HS-5 (cell line): Measurements from ENCODE around the gene KCNJ12.

ENCODE experiments used
- DNase-seq: peaks from one replicate; pipeline ENCODE4 v3.0.0-alpha.2; 2012; ENCODE audit warnings: low read depth

The KCNJ12 gene

GRCh38 chr17:21368545-21369246, 7.5 kb upstream of the KCNJ12 start:
- DNase-seq: no peak

- DNase-seq: no peak
These were observed 6.8 kb upstream of the KCNJ12 start for GRCh38 chr17:21369395-21369794.

GRCh38 chr17:21370430-21370829, 5.7 kb upstream of the KCNJ12 start:
- no peak for DNase-seq

DNA sequence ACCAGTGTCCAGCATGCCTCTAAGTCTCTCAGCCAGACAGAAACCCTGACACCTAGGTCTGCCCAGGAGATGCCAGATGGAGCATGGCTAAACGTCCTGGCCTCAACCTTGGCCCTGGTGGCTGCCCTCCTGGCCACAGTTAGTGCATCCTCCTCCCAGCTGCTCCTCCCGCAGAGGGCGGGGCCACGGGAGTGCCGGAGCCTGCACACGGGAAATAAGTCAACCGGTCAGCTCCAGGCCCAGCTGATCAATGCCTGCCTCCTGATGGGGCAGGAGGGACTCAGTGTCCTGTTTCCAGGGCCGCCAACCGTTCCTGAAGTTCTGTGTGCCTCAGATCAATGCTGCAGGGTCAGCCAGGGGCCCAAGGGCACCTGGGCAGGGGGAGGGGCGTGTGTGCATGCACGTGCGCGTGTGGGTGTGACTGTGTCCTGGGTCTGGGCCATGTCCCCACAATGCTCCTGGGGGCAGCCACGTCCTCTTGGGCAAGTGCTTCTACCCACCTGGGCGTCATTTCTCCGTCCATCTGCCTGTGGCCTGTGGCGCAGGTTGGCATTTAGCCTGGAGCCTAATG, 4.6 kb upstream of the KCNJ12 start:
- DNase-seq: no peak

GRCh38 chr17:21372256-21372954, 3.8 kb upstream of the KCNJ12 start:
- DNase-seq: no peak

- DNase-seq: no peak
These were observed 3.1 kb upstream of the KCNJ12 start for GRCh38 chr17:21373036-21373435.

DNA sequence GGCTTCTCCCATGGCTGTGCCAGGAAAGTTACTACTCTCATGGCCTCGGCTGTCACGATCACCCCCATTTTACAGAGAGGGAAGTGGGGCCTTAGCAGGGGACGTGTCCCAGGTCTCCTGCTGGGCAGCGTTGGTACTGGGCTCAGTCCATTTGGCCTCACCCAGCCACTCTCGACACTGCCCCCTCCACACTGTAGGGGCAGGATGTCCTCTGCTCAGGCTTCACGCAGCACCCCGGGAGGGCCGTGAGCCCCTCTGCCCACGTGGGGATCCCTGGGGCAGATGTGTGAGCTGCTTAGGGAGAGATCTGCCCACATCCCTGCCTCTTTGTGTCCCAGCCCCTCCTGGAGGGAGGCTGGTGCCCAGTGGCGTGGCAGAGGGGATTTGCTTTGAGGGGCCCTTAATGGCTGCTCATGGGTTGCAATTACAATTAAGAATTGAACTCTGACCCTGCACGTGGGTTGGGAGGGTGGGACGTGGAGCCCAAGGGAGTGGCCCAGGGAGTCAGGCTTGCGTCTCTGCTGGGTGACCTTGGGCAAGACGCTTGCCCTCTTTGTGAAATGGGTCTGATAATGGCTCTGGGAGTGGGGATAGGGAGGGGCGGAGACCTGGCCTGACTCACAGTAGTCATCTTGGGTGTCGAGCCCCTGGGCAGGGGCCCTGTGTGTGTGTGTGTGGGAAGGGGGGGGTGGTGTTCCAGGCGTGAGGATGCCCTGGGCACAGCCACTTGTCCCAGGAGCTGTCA, 2.3 kb upstream of the KCNJ12 start:
- DNase-seq: no peak

DNA sequence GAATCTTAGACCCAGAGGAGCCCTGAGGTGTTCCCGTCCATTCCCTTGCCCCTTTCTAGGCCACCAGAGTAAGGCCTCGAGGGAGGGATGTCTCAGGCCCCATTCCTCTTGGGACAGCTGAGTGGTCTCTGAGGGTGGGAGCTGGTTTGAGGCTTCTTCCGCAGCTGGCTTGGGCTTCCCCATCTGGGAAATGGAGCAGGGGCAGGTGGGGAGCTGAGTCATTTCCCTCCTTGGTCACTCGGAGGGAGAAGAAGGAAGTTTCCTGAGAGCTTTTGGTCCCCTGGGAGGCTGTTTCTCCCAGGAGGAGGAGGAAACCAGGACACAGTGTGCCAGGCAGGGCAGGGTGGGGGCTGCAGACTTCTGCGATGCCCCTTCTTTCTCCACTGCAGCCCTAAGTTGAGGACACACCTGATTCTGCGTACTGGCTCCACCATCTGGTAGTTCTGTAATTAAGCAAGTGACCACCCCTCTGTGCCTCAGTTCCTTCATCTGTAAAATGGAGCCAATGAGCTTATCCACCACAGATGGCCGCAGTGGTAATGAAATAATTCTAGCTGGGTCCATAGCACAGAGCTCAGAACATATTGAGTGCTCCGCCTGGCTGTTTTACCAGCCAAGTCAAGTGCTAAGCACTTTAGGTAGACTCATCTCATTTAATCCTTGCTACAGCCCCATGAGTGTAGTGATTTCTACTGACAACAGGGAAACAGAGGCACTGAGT, 1.6 kb upstream of the KCNJ12 start:
- no peak for DNase-seq

GRCh38 chr17:21375162-21375560, 996 bp upstream of the KCNJ12 start:
- no peak for DNase-seq

- no peak for DNase-seq
These were observed 438 bp upstream of the KCNJ12 start for GRCh38 chr17:21375757-21376080.

- DNase-seq: no peak
These were observed 868 bp downstream of the KCNJ12 start for GRCh38 chr17:21376759-21377690.

DNA sequence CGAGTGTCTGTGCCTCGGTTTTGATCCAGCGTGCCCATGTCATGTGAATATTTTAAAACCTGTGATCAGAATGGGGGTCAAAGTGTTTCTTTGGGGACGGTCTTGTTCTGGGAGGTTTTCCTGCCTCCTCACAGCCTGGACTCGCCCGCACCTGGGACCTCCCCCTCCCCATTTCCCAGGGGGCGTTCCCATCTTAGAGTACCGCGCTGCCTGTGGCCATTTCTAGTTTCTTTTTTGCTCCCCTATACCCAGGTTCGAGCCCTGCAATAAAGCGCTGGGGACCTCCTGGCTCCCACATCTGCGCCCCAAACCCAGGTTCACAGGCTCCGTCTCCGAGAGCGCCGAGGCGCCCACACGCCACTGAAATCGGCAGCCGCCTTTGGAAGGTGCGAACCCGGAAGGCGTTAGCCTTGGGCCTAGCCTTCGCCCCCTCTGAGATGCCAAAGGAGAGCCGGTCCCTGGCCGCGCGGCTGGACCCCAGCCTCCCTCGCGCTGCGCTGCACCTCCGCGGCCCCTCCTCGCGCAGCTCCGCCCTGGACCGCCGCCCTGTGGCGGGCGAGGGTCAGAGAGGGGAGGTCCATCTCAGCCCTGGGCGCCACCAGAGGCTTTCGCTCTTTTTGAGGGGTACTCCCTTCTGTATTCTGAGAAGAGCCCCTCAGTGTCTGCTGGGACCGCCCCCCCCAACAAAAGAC, 1.7 kb downstream of the KCNJ12 start:
- no peak for DNase-seq

- DNase-seq: no peak
These were observed 2.4 kb downstream of the KCNJ12 start for GRCh38 chr17:21378553-21378952.

DNA sequence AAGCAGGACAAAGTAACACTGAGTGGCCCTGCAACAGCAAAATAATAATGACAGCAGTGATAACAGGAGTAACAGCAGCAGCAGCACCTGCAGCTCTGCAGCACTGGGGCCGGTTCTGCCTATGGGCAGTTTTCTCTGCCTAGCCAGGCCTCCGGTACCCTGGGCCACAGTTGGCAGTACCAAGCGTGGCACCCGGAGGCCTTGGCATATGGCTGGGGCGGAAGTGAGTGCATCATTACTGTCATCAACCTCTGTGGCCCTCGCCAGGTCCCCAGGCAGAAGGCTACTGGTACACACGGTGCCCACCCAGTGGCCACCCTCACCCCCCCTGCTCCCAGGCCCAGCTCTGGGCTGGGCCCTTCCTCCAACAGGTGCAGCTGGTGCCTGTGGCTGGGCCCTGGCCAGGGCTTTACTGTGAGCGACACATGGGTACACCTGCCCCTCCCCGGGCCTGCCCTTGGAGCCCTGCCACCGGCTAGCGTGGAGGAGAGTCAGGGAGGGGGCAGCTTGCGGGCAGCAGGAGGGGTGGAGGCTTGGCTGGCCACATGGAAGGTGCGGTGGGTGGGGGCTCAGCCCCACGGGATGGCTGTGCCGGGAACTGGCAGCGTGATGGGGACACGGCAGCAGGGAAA, 3.0 kb downstream of the KCNJ12 start:
- no peak for DNase-seq

- no peak for DNase-seq
These were observed 4.5 kb downstream of the KCNJ12 start for GRCh38 chr17:21380659-21381058.

- DNase-seq: no peak
These were observed 5.0 kb downstream of the KCNJ12 start for GRCh38 chr17:21381076-21381706.

DNA sequence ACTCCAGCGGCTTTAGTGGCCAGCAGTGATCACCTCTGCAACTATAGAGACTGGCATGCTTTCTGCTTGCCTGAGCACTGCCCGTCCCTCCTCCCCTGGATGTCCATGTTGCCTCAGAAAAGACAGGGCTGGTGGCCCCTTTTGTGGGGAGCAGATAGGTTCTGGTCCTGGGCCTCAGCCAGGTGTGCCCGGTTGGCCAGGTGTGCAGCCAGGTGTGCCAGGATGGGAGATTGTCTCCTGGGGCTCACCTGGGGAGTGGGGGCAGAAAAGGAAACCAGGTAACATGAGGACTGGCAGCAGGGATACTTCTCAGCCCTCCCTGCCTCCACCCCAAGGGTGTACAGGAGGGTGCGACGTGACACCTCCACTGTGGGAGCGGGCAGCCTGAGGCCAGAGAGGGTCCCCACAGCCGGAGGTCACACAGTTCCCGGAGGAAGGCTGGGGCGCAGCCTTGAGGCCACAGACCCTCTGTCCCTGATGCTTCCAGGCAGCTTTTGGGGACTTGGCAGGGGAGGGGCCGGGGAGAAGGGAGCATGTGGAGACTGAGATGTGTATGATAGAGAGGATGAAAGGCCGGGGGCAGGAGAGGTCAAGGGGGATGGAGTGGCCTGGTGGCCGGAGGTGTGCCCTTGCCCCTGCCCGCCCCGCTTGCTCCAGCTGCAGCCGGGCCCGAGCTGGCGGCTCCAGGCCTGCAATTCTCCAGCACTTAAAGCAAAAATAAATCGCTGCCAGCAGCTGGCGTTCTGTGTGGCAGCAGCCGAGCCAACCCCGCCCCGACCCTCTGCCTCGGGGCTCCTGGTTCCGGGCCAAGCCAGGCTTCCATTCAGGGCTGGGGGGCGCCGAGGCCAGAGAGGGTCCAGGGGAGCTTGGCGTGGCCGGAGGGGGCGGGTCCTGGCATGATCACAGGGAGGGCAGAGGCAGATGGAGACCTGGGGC, 6.7 kb downstream of the KCNJ12 start:
- no peak for DNase-seq

GRCh38 chr17:21385281-21385845, 9.2 kb downstream of the KCNJ12 start:
- no peak for DNase-seq
